Activated naive CD4-positive, alpha-beta T cell treated with anti-CD3 and anti-CD28 coated beads, Interleukin-2, amount 10 ng/mL, durations not matched to agents 7 days and 5 days (primary cell): ENCODE measurements around the gene SDK1.

Source experiments
- CTCF ChIA-PET: fragments of 350-600 bp; sonication (Branson Sonifier 250); formaldehyde crosslinking; loops from one replicate; lab custom pipeline; 2021; ENCODE audit warnings: antibody characterized with exemption; lab: Charles Lee
- DNase-seq: peaks from one replicate; pipeline ENCODE4 v3.0.0-alpha.2; 2020
- H3K27ac Mint-ChIP-seq: one replicate; pipeline ENCODE4 v1.8.0; 2021; ENCODE audit warnings: mild to moderate bottlenecking, moderate library complexity, mixed read lengths
- H3K27me3 Mint-ChIP-seq: one replicate; pipeline ENCODE4 v1.8.0; 2021; ENCODE audit warnings: mild to moderate bottlenecking, mixed read lengths
- H3K36me3 Mint-ChIP-seq: one replicate; pipeline ENCODE4 v1.8.0; 2021; ENCODE audit warnings: mixed read lengths
- H3K4me1 Mint-ChIP-seq: one replicate; pipeline ENCODE4 v1.8.0; 2021; ENCODE audit warnings: mixed read lengths
- H3K4me3 Mint-ChIP-seq: one replicate; pipeline ENCODE4 v1.8.0; 2021; ENCODE audit warnings: mild to moderate bottlenecking, moderate library complexity, mixed read lengths
- H3K9me3 Mint-ChIP-seq: one replicate; pipeline ENCODE4 v1.8.0; 2021; ENCODE audit warnings: mixed read lengths

The SDK1 gene

DNA sequence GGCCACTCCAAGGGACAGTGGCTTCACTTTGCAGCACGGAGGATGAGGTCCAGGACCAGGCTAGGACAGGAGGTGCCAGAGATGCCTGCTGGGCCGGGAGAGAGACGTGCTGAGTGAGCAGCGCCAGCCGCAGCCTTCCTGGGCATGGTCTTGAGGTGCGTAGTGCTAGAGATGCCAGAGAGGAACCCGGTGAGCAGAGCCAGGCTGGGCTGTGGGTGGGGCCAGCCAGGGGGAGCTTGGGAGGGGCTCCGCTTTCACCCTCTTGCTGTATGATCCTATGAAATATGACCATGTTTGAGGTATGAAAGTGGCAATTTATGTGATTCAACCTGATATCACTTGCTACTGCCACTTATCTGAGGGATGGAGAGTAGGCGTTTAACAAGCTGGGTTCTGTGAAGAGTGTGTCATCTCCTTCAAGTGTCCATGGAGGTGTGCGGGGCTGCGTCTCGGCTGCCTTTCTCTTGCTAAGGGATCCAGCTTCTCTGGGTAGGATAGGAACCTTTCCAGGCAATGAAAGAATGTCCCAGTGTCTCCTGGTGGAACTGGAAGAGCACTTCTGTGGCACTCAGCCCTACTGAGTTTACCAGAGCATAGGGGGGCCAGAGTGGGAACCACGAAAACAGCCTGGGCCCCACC is 862.6 kb downstream of the SDK1 start:
- CTCF ChIA-PET, result no interaction called here
- H3K27ac Mint-ChIP-seq, result no peak overlapping the region

DNA sequence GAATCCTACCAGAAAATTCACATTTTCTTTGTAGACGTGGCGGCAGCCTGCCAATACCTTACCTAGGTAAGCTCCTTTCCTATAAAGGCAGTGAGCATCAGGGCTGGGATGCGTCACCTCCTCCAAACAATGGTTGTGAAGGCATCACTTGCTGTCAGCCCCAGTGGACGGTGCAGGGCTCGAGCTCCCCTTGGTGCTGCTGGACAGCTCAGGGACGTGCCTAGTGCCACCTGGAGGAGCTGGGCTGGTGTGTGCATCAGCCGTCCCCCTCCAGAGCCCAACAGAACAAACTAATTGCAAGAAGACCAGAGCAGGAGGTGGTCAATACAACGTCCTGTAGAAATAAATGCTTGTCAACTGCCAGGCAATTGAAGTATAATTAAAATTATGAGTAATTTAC is 863.5 kb downstream of the SDK1 start:
- DNase-seq, result no peak
- Mint-ChIP-seq H3K27ac (no peak overlapping the region), H3K4me3 (no peak overlapping the region), H3K27me3 (no peaks in the 10 kb centered on the region), H3K36me3 (no peaks in the 10 kb centered on the region), H3K9me3 (no peaks in the 10 kb centered on the region), H3K4me1 (no peaks in the 10 kb centered on the region)
- CTCF ChIA-PET, result no interaction called here

More for the DNA sequence above, 862.6 kb downstream of the SDK1 start:
- no peaks in the 10 kb centered on the region for H3K4me1 Mint-ChIP-seq
- no peaks in the 10 kb centered on the region for H3K27me3 Mint-ChIP-seq
- no peaks in the 10 kb centered on the region for H3K36me3 Mint-ChIP-seq
- no peak for DNase-seq
- H3K9me3 Mint-ChIP-seq, result no peaks in the 10 kb centered on the region
- no peak overlapping the region for H3K4me3 Mint-ChIP-seq

DNA sequence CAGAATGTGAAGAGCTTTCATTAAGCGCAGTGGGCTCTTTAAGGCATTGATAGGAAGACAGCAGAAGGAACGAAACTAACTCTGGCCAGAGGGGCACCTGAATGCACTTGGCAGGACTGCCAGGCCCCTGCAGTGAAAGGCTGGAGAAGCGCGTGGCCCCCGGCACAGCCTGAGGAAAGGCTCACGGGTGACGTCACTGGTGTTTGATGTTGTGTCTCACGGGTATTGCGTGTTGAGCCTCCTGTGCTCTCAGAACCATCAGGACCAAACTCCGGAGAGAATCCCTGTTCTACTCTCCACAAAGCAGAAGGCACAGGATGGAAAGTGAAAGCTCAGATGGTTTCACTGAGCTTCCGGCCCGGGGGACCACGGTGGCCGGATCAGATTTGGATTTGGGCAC is 865.3 kb downstream of the SDK1 start:
- no peak overlapping the region for H3K27ac Mint-ChIP-seq
- CTCF ChIA-PET, result no interaction called here
- no peaks in the 10 kb centered on the region for H3K4me1 Mint-ChIP-seq

DNA sequence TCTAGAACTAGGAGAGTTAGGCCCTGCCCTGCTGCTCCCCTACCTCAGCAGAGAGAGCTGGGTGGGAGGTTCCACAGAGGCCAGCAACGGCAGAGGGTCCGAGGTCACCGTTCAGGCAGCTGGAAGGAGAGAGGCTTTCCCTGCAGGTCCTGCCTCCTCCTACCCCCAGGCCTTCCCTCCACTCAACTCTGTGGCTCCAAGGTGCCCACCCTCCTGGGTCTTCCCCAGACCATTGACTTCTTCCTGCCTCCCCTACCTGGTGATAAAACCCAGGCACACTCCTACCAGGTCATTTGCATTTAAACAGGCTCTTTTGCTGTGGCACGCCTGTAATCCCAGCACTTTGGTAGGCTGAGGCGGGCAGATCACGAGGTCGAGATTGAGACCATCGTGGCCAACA is 865.8 kb downstream of the SDK1 start:
- H3K9me3 Mint-ChIP-seq, result no peaks in the 10 kb centered on the region
- H3K27me3 Mint-ChIP-seq, result no peaks in the 10 kb centered on the region
- CTCF ChIA-PET, result no interaction called here
- no peak for DNase-seq
- no peaks in the 10 kb centered on the region for H3K36me3 Mint-ChIP-seq
- H3K4me3 Mint-ChIP-seq, result no peak overlapping the region
- H3K27ac Mint-ChIP-seq, result no peak overlapping the region
- H3K4me1 Mint-ChIP-seq, result no peaks in the 10 kb centered on the region

More for the DNA sequence above, 865.3 kb downstream of the SDK1 start:
- H3K27me3 Mint-ChIP-seq, result no peaks in the 10 kb centered on the region
- no peak overlapping the region for H3K4me3 Mint-ChIP-seq
- H3K36me3 Mint-ChIP-seq, result no peaks in the 10 kb centered on the region
- H3K9me3 Mint-ChIP-seq, result no peaks in the 10 kb centered on the region
- DNase-seq, result no peak

DNA sequence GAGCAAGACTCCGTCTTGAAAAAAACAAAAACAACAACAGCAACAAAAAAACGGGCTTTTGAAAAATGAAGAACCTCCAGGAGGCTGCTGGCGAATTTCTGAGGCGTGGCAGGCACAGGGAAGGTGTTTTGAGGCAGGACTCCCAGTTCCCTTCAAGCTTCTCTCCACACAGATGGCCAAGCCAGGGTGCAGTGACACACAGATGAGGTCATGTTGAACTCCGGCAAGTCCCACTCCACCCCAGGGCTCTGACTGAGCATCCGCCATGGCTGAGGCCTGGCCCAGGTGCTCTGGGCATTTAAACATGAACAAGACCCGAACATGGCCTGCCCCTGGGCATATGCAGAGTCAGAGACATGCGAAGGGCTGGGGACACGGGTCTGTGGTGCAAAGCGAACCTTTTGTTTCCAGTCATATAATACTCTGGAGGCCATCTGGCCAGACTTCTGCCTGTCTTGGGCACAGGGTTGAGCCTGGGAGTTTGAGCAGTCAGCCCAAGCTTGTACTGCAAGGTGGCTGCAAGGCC is 866.4 kb downstream of the SDK1 start:
- no peaks in the 10 kb centered on the region for H3K9me3 Mint-ChIP-seq
- DNase-seq, result no peak
- CTCF ChIA-PET, result no interaction called here
- H3K4me3 Mint-ChIP-seq, result no peak overlapping the region
- H3K4me1 Mint-ChIP-seq, result no peaks in the 10 kb centered on the region
- H3K27ac Mint-ChIP-seq, result no peak overlapping the region
- no peaks in the 10 kb centered on the region for H3K36me3 Mint-ChIP-seq
- no peaks in the 10 kb centered on the region for H3K27me3 Mint-ChIP-seq

DNA sequence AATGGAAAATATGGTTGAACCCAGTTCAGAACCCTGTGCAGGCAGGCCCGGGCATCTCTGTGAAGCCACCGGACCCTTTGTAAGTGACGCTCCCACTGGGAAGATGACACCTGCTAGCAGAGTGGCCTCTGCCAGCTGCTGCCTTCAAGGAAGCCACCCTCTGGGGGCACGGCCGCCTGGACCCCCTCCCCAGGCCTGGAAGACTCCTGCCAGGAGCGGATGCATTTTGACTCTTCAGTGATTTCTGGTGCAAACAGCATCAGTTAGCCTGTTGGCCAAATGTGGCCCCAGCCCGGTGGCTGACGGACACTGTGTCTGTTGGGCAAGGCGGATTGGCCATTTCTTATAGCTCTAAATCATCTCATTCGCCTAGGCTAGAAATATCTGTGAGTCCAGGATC is 867.0 kb downstream of the SDK1 start:
- H3K36me3 Mint-ChIP-seq, result no peaks in the 10 kb centered on the region
- H3K27me3 Mint-ChIP-seq, result no peaks in the 10 kb centered on the region
- CTCF ChIA-PET, result no interaction called here
- H3K9me3 Mint-ChIP-seq, result no peaks in the 10 kb centered on the region
- no peak overlapping the region for H3K4me3 Mint-ChIP-seq
- no peak for DNase-seq
- H3K4me1 Mint-ChIP-seq, result no peaks in the 10 kb centered on the region
- H3K27ac Mint-ChIP-seq, result no peak overlapping the region

DNA sequence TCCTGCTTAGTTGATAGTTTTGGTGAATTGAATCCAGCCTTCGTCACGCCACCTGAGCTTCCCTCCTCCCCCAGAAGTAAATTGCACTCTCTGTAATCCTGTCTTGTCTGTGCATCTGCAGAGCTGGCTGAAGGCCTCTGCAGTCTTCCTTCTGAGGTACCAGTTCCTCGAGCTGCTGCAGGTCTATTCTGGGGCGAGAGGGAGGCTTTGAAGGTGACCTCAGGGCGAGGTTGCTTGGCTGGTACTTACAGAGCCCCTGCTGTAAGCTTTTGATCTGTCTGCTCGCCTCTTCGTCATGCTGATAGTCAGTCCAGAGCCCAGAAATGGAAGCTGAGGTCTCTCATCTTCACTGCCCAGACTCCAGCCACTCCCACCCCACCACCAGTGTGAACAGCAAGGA is 867.5 kb downstream of the SDK1 start:
- Mint-ChIP-seq H3K27ac (no peak overlapping the region), H3K27me3 (no peaks in the 10 kb centered on the region), H3K4me1 (no peaks in the 10 kb centered on the region), H3K4me3 (no peak overlapping the region), H3K36me3 (no peaks in the 10 kb centered on the region), H3K9me3 (no peaks in the 10 kb centered on the region)
- DNase-seq, result no peak
- CTCF ChIA-PET, result no interaction called here

DNA sequence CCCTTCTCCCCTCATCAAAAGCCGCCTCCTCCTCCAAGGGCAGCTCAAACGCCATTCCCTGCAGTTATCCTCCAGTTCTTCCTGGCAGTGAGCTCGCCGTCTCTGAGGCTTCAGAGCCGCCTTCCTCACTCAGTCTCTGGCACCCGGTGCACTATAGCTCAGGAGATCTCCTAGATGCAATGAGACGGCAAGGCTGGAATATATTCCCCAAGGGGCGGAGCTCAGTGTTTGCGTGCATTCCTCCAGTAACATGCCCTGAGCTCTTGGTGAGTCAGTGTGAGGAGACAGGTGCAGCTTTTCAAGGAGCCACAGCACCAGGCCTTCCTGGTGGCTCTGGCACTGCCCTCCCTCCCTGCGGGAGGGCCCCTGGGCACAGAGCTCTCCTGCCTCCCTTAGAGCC is 868.4 kb downstream of the SDK1 start:
- CTCF ChIA-PET, result no interaction called here
- DNase-seq, result no peak
- H3K9me3 Mint-ChIP-seq, result no peaks in the 10 kb centered on the region
- H3K27ac Mint-ChIP-seq, result no peak overlapping the region
- no peaks in the 10 kb centered on the region for H3K36me3 Mint-ChIP-seq
- no peaks in the 10 kb centered on the region for H3K27me3 Mint-ChIP-seq
- no peaks in the 10 kb centered on the region for H3K4me1 Mint-ChIP-seq
- H3K4me3 Mint-ChIP-seq, result no peak overlapping the region

DNA sequence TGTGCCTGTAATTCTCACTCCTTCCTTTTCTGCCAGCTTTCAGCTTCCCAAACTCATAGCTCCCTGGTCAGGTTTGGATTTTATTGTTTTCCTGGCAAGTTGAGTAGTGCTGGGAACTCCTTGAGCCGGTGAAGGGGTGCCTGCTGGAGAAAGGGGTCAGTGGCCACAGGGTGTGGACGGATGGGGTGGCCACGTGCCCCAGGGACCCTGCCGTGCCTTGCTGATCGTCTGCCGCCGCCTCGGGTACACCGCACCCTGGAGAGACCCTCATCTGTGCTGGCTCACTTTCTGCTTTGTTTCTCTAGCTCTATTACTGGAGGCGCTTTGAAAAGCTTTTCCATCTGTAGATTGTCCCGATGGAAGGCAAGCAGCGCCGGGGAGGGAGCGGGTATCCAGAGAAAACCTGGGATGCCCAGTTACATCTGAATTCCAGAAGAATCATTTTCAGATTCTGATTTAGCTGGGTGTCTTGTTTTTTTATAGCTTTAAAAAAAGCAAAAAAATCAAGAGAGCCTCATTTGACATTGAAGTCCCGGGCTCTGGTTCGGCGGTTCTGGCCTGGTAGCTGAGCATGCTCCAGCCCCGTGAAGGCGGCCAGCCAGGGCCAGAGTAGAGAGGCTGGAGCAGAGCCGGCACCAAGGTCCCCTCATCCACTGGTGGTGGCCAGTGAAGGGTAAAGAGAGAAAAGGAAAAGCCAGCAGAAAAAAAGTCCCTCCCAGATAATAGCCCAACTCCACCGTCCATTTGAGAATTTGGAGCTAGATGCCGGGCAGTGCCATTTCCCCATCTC is 870.1 kb downstream of the SDK1 start:
- H3K9me3 Mint-ChIP-seq, result no peaks in the 10 kb centered on the region
- H3K27ac Mint-ChIP-seq, result no peak overlapping the region
- H3K36me3 Mint-ChIP-seq, result no peaks in the 10 kb centered on the region
- no peak overlapping the region for H3K4me3 Mint-ChIP-seq
- H3K4me1 Mint-ChIP-seq, result no peaks in the 10 kb centered on the region
- no peak for DNase-seq
- no peaks in the 10 kb centered on the region for H3K27me3 Mint-ChIP-seq
- CTCF ChIA-PET, result no interaction called here

DNA sequence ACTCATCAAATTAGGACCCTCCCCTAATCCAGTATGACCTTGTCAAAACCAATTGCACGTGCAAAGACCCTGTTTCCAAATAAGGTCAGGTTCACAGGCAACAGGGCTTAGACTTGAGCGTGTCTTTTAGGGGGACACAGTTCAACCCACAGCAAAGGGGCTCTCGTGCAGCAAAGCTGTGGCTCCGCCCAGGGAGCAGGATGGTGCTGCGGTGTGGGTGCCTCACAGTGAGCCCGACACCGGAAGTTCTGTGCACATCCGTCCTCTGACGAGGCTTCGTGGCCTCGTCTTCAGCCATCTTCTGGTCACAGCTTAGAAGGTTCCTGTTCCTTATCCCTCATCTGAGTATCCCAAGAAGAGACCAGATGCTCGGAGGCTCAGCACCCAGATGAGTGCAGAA is 871.8 kb downstream of the SDK1 start:
- CTCF ChIA-PET, result no interaction called here
- no peak overlapping the region for H3K4me3 Mint-ChIP-seq
- no peaks in the 10 kb centered on the region for H3K4me1 Mint-ChIP-seq
- H3K9me3 Mint-ChIP-seq, result no peaks in the 10 kb centered on the region
- no peaks in the 10 kb centered on the region for H3K27me3 Mint-ChIP-seq
- no peak overlapping the region for H3K27ac Mint-ChIP-seq
- no peak for DNase-seq
- no peaks in the 10 kb centered on the region for H3K36me3 Mint-ChIP-seq

DNA sequence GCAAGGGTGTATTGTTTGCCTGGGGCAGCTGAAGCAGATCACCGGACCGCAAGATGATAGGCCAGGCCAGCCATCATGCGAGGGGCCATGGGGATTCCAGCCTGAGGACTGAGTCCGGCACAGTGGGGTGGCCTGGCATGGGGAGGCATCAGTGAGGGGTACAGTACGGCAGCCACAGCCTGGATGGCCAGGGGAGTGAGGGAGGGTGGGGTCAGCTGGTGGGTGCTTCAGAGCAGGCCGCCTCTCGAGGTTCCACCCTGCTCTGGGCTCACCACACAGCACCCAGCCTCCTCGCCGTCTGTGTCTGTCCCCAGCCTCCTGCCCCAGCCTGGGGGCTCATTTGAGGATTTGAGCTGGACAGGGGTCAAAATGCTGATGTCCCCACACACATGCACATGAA is 872.6 kb downstream of the SDK1 start:
- no peaks in the 10 kb centered on the region for H3K9me3 Mint-ChIP-seq
- H3K27me3 Mint-ChIP-seq, result no peaks in the 10 kb centered on the region
- no peak overlapping the region for H3K27ac Mint-ChIP-seq
- no peak for DNase-seq
- H3K36me3 Mint-ChIP-seq, result no peaks in the 10 kb centered on the region
- H3K4me3 Mint-ChIP-seq, result no peak overlapping the region
- CTCF ChIA-PET, result no interaction called here
- no peaks in the 10 kb centered on the region for H3K4me1 Mint-ChIP-seq

DNA sequence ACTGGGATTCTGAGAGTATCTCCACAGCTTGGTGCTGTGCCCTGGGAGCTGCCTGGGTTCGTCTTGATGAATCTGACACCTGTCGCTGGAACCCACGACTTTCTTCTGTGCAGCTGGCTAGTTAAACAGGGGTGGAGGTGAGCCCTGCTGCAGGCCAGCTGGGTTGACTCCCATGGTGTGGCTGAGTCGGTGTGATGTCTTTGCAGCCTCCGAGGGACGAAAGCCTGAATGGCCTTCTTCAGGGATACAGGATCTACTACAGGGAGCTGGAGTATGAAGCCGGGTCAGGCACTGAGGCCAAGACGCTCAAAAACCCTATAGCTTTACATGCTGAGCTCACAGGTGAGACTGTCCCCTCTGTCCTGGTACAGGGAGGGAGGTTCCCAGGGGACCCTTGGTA is 873.0 kb downstream of the SDK1 start:
- H3K4me1 Mint-ChIP-seq, result no peaks in the 10 kb centered on the region
- H3K36me3 Mint-ChIP-seq, result no peaks in the 10 kb centered on the region
- H3K27ac Mint-ChIP-seq, result no peak overlapping the region
- no peaks in the 10 kb centered on the region for H3K9me3 Mint-ChIP-seq
- CTCF ChIA-PET, result no interaction called here
- DNase-seq, result no peak
- no peaks in the 10 kb centered on the region for H3K27me3 Mint-ChIP-seq
- H3K4me3 Mint-ChIP-seq, result no peak overlapping the region

DNA sequence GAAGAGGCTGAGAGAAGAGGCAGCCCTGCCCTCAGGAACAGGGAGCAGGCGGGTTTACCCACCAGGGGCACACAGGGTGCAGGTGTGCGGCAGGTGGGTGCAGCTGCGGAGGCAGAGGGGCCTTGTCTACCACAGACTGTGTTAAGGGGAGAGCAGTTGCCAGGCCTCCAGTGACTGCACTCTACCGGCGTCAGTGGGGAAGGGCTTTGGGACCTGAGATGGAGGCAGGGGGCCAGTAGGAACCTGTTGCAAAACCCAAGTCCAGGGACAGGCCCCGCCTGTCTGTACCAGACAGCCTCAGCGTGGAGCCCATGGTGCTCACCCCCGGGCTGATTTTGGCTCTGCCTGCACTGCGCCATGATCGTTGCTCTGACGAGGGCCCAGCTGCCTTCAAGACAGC is 873.4 kb downstream of the SDK1 start:
- Mint-ChIP-seq H3K27ac (no peak overlapping the region), H3K4me1 (no peaks in the 10 kb centered on the region), H3K27me3 (no peaks in the 10 kb centered on the region), H3K9me3 (no peaks in the 10 kb centered on the region), H3K36me3 (no peaks in the 10 kb centered on the region), H3K4me3 (no peak overlapping the region)
- CTCF ChIA-PET, result no interaction called here
- DNase-seq, result no peak

DNA sequence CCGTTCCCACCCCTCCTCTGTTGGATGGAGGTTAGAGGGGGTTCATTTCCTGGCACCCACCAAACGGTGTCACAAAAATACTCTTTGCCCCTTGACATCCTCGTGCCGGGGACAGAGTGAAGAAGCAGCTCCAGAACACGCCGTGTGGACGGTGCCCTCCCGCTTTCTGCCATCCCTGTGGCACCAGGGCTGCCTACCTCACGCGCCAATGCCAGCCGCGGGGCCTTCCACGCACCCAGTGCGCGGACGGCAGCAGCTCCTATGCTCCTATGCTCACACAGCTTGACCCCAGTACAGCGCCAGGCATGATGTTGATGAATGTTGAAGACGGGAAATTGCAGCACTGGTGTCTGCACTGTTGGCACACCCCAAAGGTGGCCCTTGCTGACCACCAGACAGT is 873.8 kb downstream of the SDK1 start:
- no peaks in the 10 kb centered on the region for H3K9me3 Mint-ChIP-seq
- no peaks in the 10 kb centered on the region for H3K4me1 Mint-ChIP-seq
- no peak for DNase-seq
- H3K27me3 Mint-ChIP-seq, result no peaks in the 10 kb centered on the region
- H3K27ac Mint-ChIP-seq, result no peak overlapping the region
- H3K4me3 Mint-ChIP-seq, result no peak overlapping the region
- H3K36me3 Mint-ChIP-seq, result no peaks in the 10 kb centered on the region
- CTCF ChIA-PET, result no interaction called here

DNA sequence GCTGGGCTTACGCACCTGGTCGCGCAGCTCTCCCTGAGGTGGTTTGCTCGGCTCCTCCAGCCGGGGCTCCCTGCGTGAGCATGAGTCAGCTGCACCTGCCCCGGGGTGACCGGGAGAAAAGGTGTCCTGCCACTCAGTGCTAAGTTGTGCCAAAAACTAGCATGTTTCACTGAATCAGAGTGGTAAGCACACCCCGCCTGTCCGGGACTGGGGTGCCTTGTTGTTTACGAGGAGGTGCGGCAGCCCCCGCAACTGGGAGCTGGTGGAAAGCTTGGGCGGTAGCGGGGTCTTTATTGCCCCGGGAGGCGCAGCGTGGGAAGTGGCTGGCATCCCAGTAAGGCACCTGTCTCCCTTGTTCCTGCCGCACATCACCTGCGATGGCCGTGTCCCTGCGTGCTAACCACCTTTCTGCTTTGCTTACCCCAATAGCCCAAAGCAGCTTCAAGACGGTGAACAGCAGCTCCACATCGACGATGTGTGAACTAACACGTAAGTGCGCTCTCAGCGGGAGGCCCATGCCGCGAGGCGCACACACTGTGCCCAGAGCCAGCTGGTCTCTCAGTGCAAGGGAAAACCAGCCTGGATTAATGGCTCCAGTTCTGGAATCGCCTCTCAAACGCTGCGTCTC is 874.4 kb downstream of the SDK1 start:
- H3K27me3 Mint-ChIP-seq, result no peaks in the 10 kb centered on the region
- no peak overlapping the region for H3K27ac Mint-ChIP-seq
- CTCF ChIA-PET, result no interaction called here

More for the DNA sequence above, 874.4 kb downstream of the SDK1 start:
- DNase-seq, result no peak
- Mint-ChIP-seq H3K36me3 (no peaks in the 10 kb centered on the region), H3K9me3 (no peaks in the 10 kb centered on the region), H3K4me3 (no peak overlapping the region), H3K4me1 (no peaks in the 10 kb centered on the region)
